Activated naive CD4-positive, alpha-beta T cell treated with anti-CD3 and anti-CD28 coated beads, Interleukin-2, amount 50 U/mL, for 24 hours (primary cell): ENCODE data around the gene SESTD1.
"Not testable (repeated sequence)": the region's sequence is repeated elsewhere in the genome, so short reads cannot be mapped to it uniquely, and the experiment has no call there.

ENCODE experiments used
- H3K27ac Mint-ChIP-seq: one replicate; pipeline ENCODE4 v1.8.0; 2021; ENCODE audit warnings: mild to moderate bottlenecking, mixed read lengths
- H3K27me3 Mint-ChIP-seq: one replicate; pipeline ENCODE4 v1.8.0; 2021; ENCODE audit warnings: mixed read lengths
- H3K36me3 Mint-ChIP-seq: one replicate; pipeline ENCODE4 v1.8.0; 2021; ENCODE audit warnings: mixed read lengths
- H3K4me1 Mint-ChIP-seq: one replicate; pipeline ENCODE4 v1.8.0; 2021; ENCODE audit warnings: mixed read lengths
- H3K4me3 Mint-ChIP-seq: one replicate; pipeline ENCODE4 v1.8.0; 2021; ENCODE audit warnings: mild to moderate bottlenecking, mixed read lengths
- H3K9me3 Mint-ChIP-seq: one replicate; pipeline ENCODE4 v1.8.0; 2021; ENCODE audit warnings: mixed read lengths

Gene SESTD1

GRCh38 chr2:179137200-179137759, 127.4 kb downstream of the SESTD1 start:
- no peak overlapping the region for H3K4me3 Mint-ChIP-seq

DNA sequence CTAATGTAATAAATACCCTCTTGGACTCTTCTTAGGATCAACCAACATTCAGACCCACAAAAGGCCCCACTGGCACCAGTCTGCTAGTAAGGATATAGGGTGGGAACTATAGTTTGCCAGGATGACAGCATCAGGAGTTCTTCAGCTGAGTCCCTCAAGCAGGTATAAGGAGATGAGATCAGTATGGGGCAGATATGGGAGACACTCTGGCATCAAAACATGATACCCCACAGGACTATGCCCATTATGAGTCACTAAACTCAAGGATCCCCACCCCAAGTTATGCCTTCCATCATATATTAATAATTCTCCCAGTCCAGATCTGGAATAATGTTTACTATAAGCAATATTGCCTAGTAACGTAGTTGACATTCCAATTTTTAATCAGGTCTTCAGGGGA, 131.6 kb downstream of the SESTD1 start:
- Mint-ChIP-seq H3K4me1 (no peaks in the 10 kb centered on the region), H3K27me3 (no peaks in the 10 kb centered on the region), H3K27ac (no peak overlapping the region), H3K36me3 (no peaks in the 10 kb centered on the region), H3K9me3 (no peaks in the 10 kb centered on the region), H3K4me3 (no peak overlapping the region)

More at GRCh38 chr2:179137200-179137759, 127.4 kb downstream of the SESTD1 start:
- Mint-ChIP-seq H3K36me3 (no peaks in the 10 kb centered on the region), H3K27me3 (no peaks in the 10 kb centered on the region), H3K27ac (no peak overlapping the region), H3K9me3 (no peaks in the 10 kb centered on the region), H3K4me1 (no peaks in the 10 kb centered on the region)

DNA sequence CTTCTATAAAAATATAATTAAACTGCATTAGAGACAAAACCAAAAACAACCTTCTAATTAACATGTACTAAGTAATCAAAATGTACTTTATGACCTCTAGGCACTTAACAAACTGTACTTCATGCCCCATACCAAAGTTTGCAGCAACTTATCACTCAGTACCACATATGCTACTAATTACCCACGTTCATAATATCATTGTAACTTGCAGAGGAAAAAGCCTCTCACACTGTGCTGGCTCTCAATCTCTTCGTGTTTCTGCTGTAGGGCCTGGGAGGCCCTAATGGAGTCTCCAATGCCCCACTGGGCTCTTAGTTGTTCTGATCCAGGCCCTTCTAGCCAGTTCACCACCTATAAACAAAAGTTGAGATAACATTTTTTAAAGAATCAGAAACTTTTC, 132.6 kb downstream of the SESTD1 start:
- no peak overlapping the region for H3K27ac Mint-ChIP-seq
- no peaks in the 10 kb centered on the region for H3K36me3 Mint-ChIP-seq
- H3K9me3 Mint-ChIP-seq: no peaks in the 10 kb centered on the region
- no peak overlapping the region for H3K4me3 Mint-ChIP-seq
- no peaks in the 10 kb centered on the region for H3K4me1 Mint-ChIP-seq
- no peaks in the 10 kb centered on the region for H3K27me3 Mint-ChIP-seq

GRCh38 chr2:179130560-179130959, 134.1 kb downstream of the SESTD1 start:
- Mint-ChIP-seq H3K36me3 (no peaks in the 10 kb centered on the region), H3K27me3 (no peaks in the 10 kb centered on the region)

GRCh38 chr2:179129574-179130238, 134.9 kb downstream of the SESTD1 start:
- H3K36me3 Mint-ChIP-seq: no peaks in the 10 kb centered on the region
- no peak overlapping the region for H3K4me3 Mint-ChIP-seq
- no peaks in the 10 kb centered on the region for H3K27me3 Mint-ChIP-seq

More at GRCh38 chr2:179130560-179130959, 134.1 kb downstream of the SESTD1 start:
- Mint-ChIP-seq H3K4me3 (no peak overlapping the region), H3K9me3 (no peaks in the 10 kb centered on the region), H3K4me1 (no peaks in the 10 kb centered on the region), H3K27ac (no peak overlapping the region)

GRCh38 chr2:179125404-179125803, 139.2 kb downstream of the SESTD1 start:
- peaks cover 4% of the 10 kb centered on the region for H3K36me3 Mint-ChIP-seq
- no peak overlapping the region for H3K27ac Mint-ChIP-seq
- no peak overlapping the region for H3K4me3 Mint-ChIP-seq
- no peaks in the 10 kb centered on the region for H3K9me3 Mint-ChIP-seq
- H3K4me1 Mint-ChIP-seq: peaks cover 13% of the 10 kb centered on the region
- H3K27me3 Mint-ChIP-seq: no peaks in the 10 kb centered on the region

More at GRCh38 chr2:179129574-179130238, 134.9 kb downstream of the SESTD1 start:
- H3K27ac Mint-ChIP-seq: no peak overlapping the region
- H3K4me1 Mint-ChIP-seq: no peaks in the 10 kb centered on the region
- H3K9me3 Mint-ChIP-seq: no peaks in the 10 kb centered on the region

- peaks cover 4% of the 10 kb centered on the region for H3K36me3 Mint-ChIP-seq
- H3K27ac Mint-ChIP-seq: no peak overlapping the region
- peaks cover 16% of the 10 kb centered on the region for H3K4me1 Mint-ChIP-seq
- H3K9me3 Mint-ChIP-seq: no peaks in the 10 kb centered on the region
- H3K27me3 Mint-ChIP-seq: no peaks in the 10 kb centered on the region
- H3K4me3 Mint-ChIP-seq: no peak overlapping the region
These were observed 140.3 kb downstream of the SESTD1 start for GRCh38 chr2:179124282-179124681.

- Mint-ChIP-seq H3K9me3 (no peaks in the 10 kb centered on the region), H3K36me3 (peaks cover 4% of the 10 kb centered on the region), H3K4me3 (no peak overlapping the region), H3K27ac (no peak overlapping the region), H3K4me1 (peaks cover 16% of the 10 kb centered on the region), H3K27me3 (no peaks in the 10 kb centered on the region)
These were observed 141.4 kb downstream of the SESTD1 start for GRCh38 chr2:179123272-179123662.

GRCh38 chr2:179107737-179108136, 156.9 kb downstream of the SESTD1 start:
- Mint-ChIP-seq H3K27ac (peak overlapping the region; percentile 76), H3K4me3 (no peak overlapping the region), H3K4me1 (peaks cover 38% of the 10 kb centered on the region), H3K9me3 (no peaks in the 10 kb centered on the region), H3K27me3 (no peaks in the 10 kb centered on the region), H3K36me3 (no peaks in the 10 kb centered on the region)

GRCh38 chr2:179106676-179107428, 157.8 kb downstream of the SESTD1 start:
- no peaks in the 10 kb centered on the region for H3K36me3 Mint-ChIP-seq
- H3K9me3 Mint-ChIP-seq: no peaks in the 10 kb centered on the region
- peak overlapping the region; percentile 68 for H3K27ac Mint-ChIP-seq
- H3K27me3 Mint-ChIP-seq: no peaks in the 10 kb centered on the region
- H3K4me1 Mint-ChIP-seq: peaks cover 38% of the 10 kb centered on the region
- no peak overlapping the region for H3K4me3 Mint-ChIP-seq

- H3K27me3 Mint-ChIP-seq: no peaks in the 10 kb centered on the region
- no peak overlapping the region for H3K27ac Mint-ChIP-seq
- H3K4me1 Mint-ChIP-seq: peaks cover 38% of the 10 kb centered on the region
- no peaks in the 10 kb centered on the region for H3K9me3 Mint-ChIP-seq
- H3K4me3 Mint-ChIP-seq: no peak overlapping the region
- no peaks in the 10 kb centered on the region for H3K36me3 Mint-ChIP-seq
These were observed 158.3 kb downstream of the SESTD1 start for GRCh38 chr2:179106342-179106675.

- no peaks in the 10 kb centered on the region for H3K36me3 Mint-ChIP-seq
- H3K27ac Mint-ChIP-seq: no peak overlapping the region
- no peaks in the 10 kb centered on the region for H3K9me3 Mint-ChIP-seq
- peaks cover 38% of the 10 kb centered on the region for H3K4me1 Mint-ChIP-seq
- no peak overlapping the region for H3K4me3 Mint-ChIP-seq
- peaks cover 3% of the 10 kb centered on the region for H3K27me3 Mint-ChIP-seq
These were observed 159.9 kb downstream of the SESTD1 start for GRCh38 chr2:179104736-179105135.

DNA sequence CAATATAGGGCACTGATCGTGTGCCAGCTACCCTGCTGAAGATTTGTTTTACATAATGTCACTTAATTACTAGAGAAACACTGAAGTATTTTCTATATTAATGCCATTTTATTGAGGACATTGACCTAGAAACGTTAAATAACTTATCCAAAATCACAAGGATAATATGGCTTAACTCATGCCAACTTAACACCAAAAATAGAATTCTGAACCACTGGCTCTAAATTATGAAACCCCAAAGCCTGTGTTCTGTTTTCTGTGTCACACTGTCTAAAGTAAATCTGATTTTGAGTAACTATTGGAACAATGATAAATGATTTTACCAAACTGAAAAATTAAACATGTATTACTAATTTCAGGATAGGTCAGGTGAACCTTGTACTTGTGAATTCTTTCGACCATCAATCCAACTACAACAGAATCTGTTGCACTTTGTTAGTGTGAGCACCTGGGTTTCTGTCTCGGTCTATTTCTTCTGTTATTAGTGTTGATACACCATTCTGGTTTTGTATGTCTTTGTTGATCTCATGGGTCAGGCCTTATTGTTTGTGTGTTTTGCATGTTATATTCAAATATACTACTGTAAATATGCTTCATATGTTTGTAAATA, 166.4 kb downstream of the SESTD1 start:
- Mint-ChIP-seq H3K36me3 (no peaks in the 10 kb centered on the region), H3K4me1 (peaks cover 21% of the 10 kb centered on the region), H3K27ac (no peak overlapping the region), H3K27me3 (peaks cover 3% of the 10 kb centered on the region), H3K4me3 (no peak overlapping the region), H3K9me3 (no peaks in the 10 kb centered on the region)

DNA sequence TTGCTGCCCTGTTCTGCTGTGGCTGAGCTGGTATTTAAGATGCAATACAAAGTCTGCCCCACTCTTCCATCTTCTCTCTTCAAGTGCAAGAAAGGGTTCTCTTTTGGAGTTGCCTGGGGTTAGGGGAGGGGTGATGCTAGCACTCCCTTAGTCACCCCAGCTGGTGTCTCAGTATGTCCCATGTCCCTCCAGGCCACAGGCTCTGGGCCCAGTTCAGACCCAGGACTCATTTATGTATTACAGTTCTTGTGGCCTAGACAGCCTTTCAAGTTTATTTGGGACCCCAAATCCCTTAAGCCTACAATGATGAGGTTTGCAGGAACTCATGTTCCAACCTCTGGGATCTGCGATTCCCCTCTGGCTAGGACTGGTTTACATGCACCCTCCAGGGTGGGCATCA, 167.5 kb downstream of the SESTD1 start:
- Mint-ChIP-seq H3K4me1 (peaks cover 21% of the 10 kb centered on the region), H3K4me3 (no peak overlapping the region), H3K9me3 (no peaks in the 10 kb centered on the region), H3K36me3 (no peaks in the 10 kb centered on the region), H3K27me3 (peaks cover 3% of the 10 kb centered on the region), H3K27ac (no peak overlapping the region)

- Mint-ChIP-seq H3K27ac (no peak overlapping the region), H3K36me3 (no peaks in the 10 kb centered on the region), H3K4me1 (peaks cover 21% of the 10 kb centered on the region), H3K27me3 (peaks cover 3% of the 10 kb centered on the region), H3K9me3 (no peaks in the 10 kb centered on the region), H3K4me3 (no peak overlapping the region)
These were observed 168.5 kb downstream of the SESTD1 start for GRCh38 chr2:179096090-179096489.

DNA sequence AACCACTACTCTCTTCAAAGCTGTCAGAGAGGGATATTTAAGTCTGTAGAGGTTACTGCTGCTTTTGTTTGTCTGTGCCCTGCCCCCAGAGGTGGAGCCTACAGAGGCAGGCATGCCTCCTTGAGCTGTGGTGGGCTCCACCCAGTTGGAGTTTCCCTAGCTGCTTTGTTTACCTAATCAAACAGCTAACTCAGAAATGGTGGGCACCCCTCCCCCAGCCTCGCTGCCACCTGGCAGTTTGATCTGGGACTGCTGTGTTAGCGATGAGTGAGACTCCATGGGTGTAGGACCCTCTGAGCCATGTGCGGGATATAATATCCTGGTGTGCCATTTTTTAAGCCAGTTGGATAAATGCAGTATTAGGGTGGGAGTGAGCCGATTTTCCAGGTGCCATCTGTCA, 171.7 kb downstream of the SESTD1 start:
- H3K4me3 Mint-ChIP-seq, H3K9me3 Mint-ChIP-seq, H3K36me3 Mint-ChIP-seq, H3K27me3 Mint-ChIP-seq, H3K27ac Mint-ChIP-seq: not testable (repeated sequence)
- H3K4me1 Mint-ChIP-seq: peaks cover 21% of the 10 kb centered on the region
